Measurements from ENCODE around the gene AHNAK. TPM values are rescaled to one million over a fixed set of nuclear protein-coding genes. Genes with fewer than 3 reads are reported as not detected.
"Not testable (repeated sequence)": the region's sequence is repeated elsewhere in the genome, so short reads cannot be mapped to it uniquely, and the experiment has no call there.

Gene AHNAK
- total RNA-seq, 1 donor: 250 TPM

- peak in 1 of 3 donors; percentile 39 for DNase-seq (ENCODE audit: low read depth in 2 of 3, low spot score in 2 of 3)
Observed at GRCh38 chr11:62573006-62573591, 26.5 kb upstream of the AHNAK start.

GRCh38 chr11:62572431-62572830 lies 25.8 kb upstream of the AHNAK start:
- DNase-seq (ENCODE audit: low read depth in 2 of 3, low spot score in 2 of 3): no peak

- not testable (repeated sequence) for DNase-seq (ENCODE audit: low read depth in 2 of 3, low spot score in 2 of 3)
Observed at GRCh38 chr11:62571493-62571892, 24.9 kb upstream of the AHNAK start.

GRCh38 chr11:62570903-62571302 lies 24.3 kb upstream of the AHNAK start:
- DNase-seq (ENCODE audit: low read depth in 2 of 3, low spot score in 2 of 3): not testable (repeated sequence)

GRCh38 chr11:62569611-62570010 lies 23.0 kb upstream of the AHNAK start:
- no peak for DNase-seq (ENCODE audit: low read depth in 2 of 3, low spot score in 2 of 3)

- no peak for DNase-seq (ENCODE audit: low read depth in 2 of 3, low spot score in 2 of 3)
Observed at GRCh38 chr11:62567018-62567633, 20.5 kb upstream of the AHNAK start.

- no peak for DNase-seq (ENCODE audit: low read depth in 2 of 3, low spot score in 2 of 3)
Observed at GRCh38 chr11:62566247-62566646, 19.6 kb upstream of the AHNAK start.

GRCh38 chr11:62565100-62565802 lies 18.6 kb upstream of the AHNAK start:
- DNase-seq (ENCODE audit: low read depth in 2 of 3, low spot score in 2 of 3): no peak

- DNase-seq (ENCODE audit: low read depth in 2 of 3, low spot score in 2 of 3): not testable (repeated sequence)
Observed at GRCh38 chr11:62561677-62562230, 15.1 kb upstream of the AHNAK start.

GRCh38 chr11:62560566-62561103 lies 14.0 kb upstream of the AHNAK start:
- DNase-seq (ENCODE audit: low read depth in 2 of 3, low spot score in 2 of 3): peak in 2 of 3 donors; percentile 90 to 93

GRCh38 chr11:62559626-62560025 lies 13.0 kb upstream of the AHNAK start:
- not testable (repeated sequence) for DNase-seq (ENCODE audit: low read depth in 2 of 3, low spot score in 2 of 3)

- no peak for DNase-seq (ENCODE audit: low read depth in 2 of 3, low spot score in 2 of 3)
Observed at GRCh38 chr11:62559204-62559603, 12.6 kb upstream of the AHNAK start.

GRCh38 chr11:62558669-62559068 lies 12.1 kb upstream of the AHNAK start:
- no peak for DNase-seq (ENCODE audit: low read depth in 2 of 3, low spot score in 2 of 3)

- DNase-seq (ENCODE audit: low read depth in 2 of 3, low spot score in 2 of 3): peak in 1 of 3 donors; percentile 78
Observed at GRCh38 chr11:62556875-62557631, 10.4 kb upstream of the AHNAK start.

GRCh38 chr11:62556108-62556874 lies 9.7 kb upstream of the AHNAK start:
- DNase-seq (ENCODE audit: low read depth in 2 of 3, low spot score in 2 of 3): peak; percentile 58 to 97 (median 96)

- peak; percentile 68 to 96 (median 92) for DNase-seq (ENCODE audit: low read depth in 2 of 3, low spot score in 2 of 3)
Observed at GRCh38 chr11:62555464-62556107, 9.0 kb upstream of the AHNAK start.

- DNase-seq (ENCODE audit: low read depth in 2 of 3, low spot score in 2 of 3): no peak
Observed at GRCh38 chr11:62554387-62555167, 8.0 kb upstream of the AHNAK start.

GRCh38 chr11:62553839-62554361 lies 7.3 kb upstream of the AHNAK start:
- no peak for DNase-seq (ENCODE audit: low read depth in 2 of 3, low spot score in 2 of 3)
